Activated B cell treated with CpG ODN at 0.5 μM for 24 hours (primary cell): ENCODE measurements around the gene TINAG. TPM values are rescaled to one million over a fixed set of nuclear protein-coding genes. Genes with fewer than 3 reads are reported as not detected.

Experiments used
- ATAC-seq: fragments of 200-7000 bp; cut with Tn5 transposase; one replicate; pipeline ENCODE4 v1.10.0; 2021; ENCODE audit warnings: low read depth, mild to moderate bottlenecking, moderate library complexity
- CTCF ChIA-PET: fragments of 350-600 bp; sonication (Branson Sonifier 250); formaldehyde crosslinking; loops from one replicate; lab custom pipeline; 2021; ENCODE audit warnings: antibody characterized with exemption; lab: Charles Lee
- POLR2A ChIA-PET: fragments of 350-600 bp; sonication (Branson Sonifier 250); formaldehyde crosslinking; loops from one replicate; lab custom pipeline; 2021; ENCODE audit warnings: antibody characterized with exemption; lab: Charles Lee
- DNase-seq: peaks from one replicate; pipeline ENCODE4 v3.0.0; 2022
- H3K27ac Mint-ChIP-seq: one replicate; pipeline ENCODE4 v1.8.0; 2020; ENCODE audit warnings: mixed read lengths
- H3K27me3 Mint-ChIP-seq: one replicate; pipeline ENCODE4 v1.8.0; 2021; ENCODE audit warnings: mixed read lengths
- H3K36me3 Mint-ChIP-seq: one replicate; pipeline ENCODE4 v1.8.0; 2021; ENCODE audit warnings: low read depth, mixed read lengths
- H3K4me1 Mint-ChIP-seq: one replicate; pipeline ENCODE4 v1.8.0; 2021; ENCODE audit warnings: mixed read lengths
- H3K4me3 Mint-ChIP-seq: one replicate; pipeline ENCODE4 v1.8.0; 2020; ENCODE audit warnings: mild to moderate bottlenecking, mixed read lengths
- H3K9me3 Mint-ChIP-seq: one replicate; pipeline ENCODE4 v1.8.0; 2020; ENCODE audit warnings: mixed read lengths
- CTCF ChIP-seq: fragments of 200-600 bp; IDR thresholded peaks from one replicate; pipeline ENCODE4 v1.8.0; 2022; ENCODE audit warnings: antibody characterized with exemption, mild to moderate bottlenecking
- intact Hi-C: fragments of 100-400 bp; cut with micrococcal nuclease; formaldehyde crosslinking; loops from one replicate; pipeline ENCODE4 v1.15.1; 2024
- total RNA-seq: library from RNA; stranded (reverse); gene quantifications from 2 replicates; pipeline ENCODE4 v1.2.3, GENCODE V29; 2022

The TINAG gene
- total RNA-seq, 1 donor from 2014 or later = not detected

DNA sequence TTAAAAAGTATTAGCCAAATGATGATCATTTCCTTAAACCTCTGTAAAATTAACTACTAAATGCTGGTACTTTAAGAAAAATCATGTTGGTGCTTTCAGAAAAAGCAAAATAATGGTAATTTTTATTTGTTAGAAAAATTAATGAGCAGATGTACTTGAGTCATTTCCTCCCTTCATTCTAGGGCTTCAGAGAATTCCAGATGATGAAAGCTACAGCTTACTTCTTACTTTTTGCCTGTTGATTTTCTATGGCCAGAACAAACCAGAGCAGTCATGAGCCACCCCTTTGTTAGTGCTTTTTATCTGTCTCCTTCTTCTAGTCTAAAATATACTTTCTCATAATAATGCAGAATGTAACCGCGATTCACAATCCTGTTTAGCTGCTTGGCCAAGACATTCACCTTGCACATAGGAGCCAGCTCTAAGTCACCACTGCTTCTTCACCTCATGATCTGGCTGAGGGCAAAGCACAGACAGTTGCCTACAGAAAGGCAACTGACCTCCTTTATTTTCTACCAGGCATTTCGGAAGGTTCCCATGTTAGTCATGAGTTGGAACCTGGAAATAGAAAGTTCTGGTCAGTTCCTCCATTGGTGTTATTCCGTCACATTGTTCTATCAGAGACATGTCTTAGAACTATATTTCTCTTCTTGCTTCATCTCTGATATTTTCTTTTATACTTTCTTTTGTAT, 43.5 kb upstream of the TINAG start:
- TF ChIP-seq CTCF = no peak
- Mint-ChIP-seq H3K27ac (no peak overlapping the region), H3K9me3 (no peaks in the 10 kb centered on the region), H3K36me3 (no peaks in the 10 kb centered on the region), H3K4me3 (no peak overlapping the region), H3K27me3 (peaks cover 2% of the 10 kb centered on the region), H3K4me1 (no peaks in the 10 kb centered on the region)
- DNase-seq (no peak), ATAC-seq (no peak)
- POLR2A ChIA-PET = no interaction called here
- CTCF ChIA-PET = no interaction called here
- intact Hi-C loops = no loop called here

- H3K27me3 Mint-ChIP-seq = peaks cover 2% of the 10 kb centered on the region
- TF ChIP-seq CTCF = no peak
- H3K27ac Mint-ChIP-seq = no peak overlapping the region
- intact Hi-C loops = no loop called here
- POLR2A ChIA-PET = no interaction called here
- no peaks in the 10 kb centered on the region for H3K36me3 Mint-ChIP-seq
- no peak overlapping the region for H3K4me3 Mint-ChIP-seq
- H3K4me1 Mint-ChIP-seq = no peaks in the 10 kb centered on the region
- ATAC-seq (no peak), DNase-seq (no peak)
- H3K9me3 Mint-ChIP-seq = no peaks in the 10 kb centered on the region
- CTCF ChIA-PET = no interaction called here
These were observed 41.8 kb upstream of the TINAG start for GRCh38 chr6:54266400-54266923.

DNA sequence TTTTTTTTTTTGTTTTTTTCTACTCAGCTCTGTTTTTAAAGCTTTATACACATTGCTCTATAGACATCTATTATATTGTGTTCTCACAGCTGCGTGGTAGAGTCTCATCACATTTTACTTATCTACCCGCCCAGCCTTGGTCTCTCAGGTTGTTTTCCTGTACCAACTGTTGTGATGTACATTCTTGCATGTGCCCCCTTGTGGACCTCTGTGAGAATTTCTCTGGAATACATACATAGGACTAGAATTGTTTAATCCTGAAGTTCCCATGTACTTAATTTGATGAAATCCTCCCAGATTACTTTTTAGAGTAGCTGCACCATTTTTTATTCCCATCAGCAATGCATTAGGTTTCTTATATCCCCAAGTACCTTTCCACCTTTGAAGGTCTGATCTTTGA, 40.4 kb upstream of the TINAG start:
- H3K27me3 Mint-ChIP-seq = peaks cover 2% of the 10 kb centered on the region
- intact Hi-C loops = no loop called here
- POLR2A ChIA-PET = no interaction called here
- ATAC-seq = no peak
- no peak for TF ChIP-seq CTCF
- no peak overlapping the region for H3K4me3 Mint-ChIP-seq
- no peak for DNase-seq
- no peaks in the 10 kb centered on the region for H3K9me3 Mint-ChIP-seq
- no peaks in the 10 kb centered on the region for H3K36me3 Mint-ChIP-seq
- H3K4me1 Mint-ChIP-seq = no peaks in the 10 kb centered on the region
- CTCF ChIA-PET = no interaction called here
- no peak overlapping the region for H3K27ac Mint-ChIP-seq

DNA sequence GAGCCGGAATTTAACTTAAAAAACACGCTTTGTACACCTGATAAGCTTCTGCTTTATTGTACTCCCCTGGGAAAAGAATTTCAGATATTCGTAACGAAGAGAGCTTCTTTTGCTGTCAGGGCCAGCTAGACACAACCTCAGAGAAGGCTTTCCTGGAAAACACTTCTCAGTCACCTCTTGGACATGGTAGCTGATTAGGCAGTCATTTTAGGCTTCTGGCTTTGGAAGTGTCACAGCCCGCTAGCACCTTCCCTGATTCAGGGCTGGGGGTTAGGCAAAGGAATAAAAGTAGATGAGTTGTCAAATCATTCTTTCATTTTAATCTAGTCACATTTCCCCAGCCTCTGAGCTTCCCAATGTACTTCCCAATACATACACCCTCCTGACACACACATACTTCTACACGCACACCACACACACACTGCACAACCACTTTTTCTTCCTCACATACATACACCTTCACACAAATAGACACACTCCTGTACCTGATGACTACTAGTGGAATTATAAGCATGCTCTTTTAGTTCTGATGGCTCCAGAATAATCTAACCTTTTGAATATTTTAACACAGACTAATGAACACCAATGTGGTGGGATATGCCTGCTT, 34.9 kb upstream of the TINAG start:
- H3K4me3 Mint-ChIP-seq = no peak overlapping the region
- H3K27me3 Mint-ChIP-seq = no peaks in the 10 kb centered on the region
- intact Hi-C loops = no loop called here
- no peak for TF ChIP-seq CTCF
- no peaks in the 10 kb centered on the region for H3K9me3 Mint-ChIP-seq
- ChIA-PET CTCF (no interaction called here), POLR2A (no interaction called here)
- H3K27ac Mint-ChIP-seq = no peak overlapping the region
- ATAC-seq = no peak
- no peaks in the 10 kb centered on the region for H3K36me3 Mint-ChIP-seq
- H3K4me1 Mint-ChIP-seq = no peaks in the 10 kb centered on the region
- no peak for DNase-seq

- ChIA-PET POLR2A (no interaction called here), CTCF (no interaction called here)
- no peaks in the 10 kb centered on the region for H3K9me3 Mint-ChIP-seq
- no peaks in the 10 kb centered on the region for H3K36me3 Mint-ChIP-seq
- no peak for ATAC-seq
- DNase-seq = no peak
- no peak for TF ChIP-seq CTCF
- H3K27me3 Mint-ChIP-seq = no peaks in the 10 kb centered on the region
- H3K4me1 Mint-ChIP-seq = no peaks in the 10 kb centered on the region
- H3K27ac Mint-ChIP-seq = no peak overlapping the region
- intact Hi-C loops = no loop called here
- H3K4me3 Mint-ChIP-seq = no peak overlapping the region
These were observed 33.9 kb upstream of the TINAG start for GRCh38 chr6:54274383-54274782.
